Tibial nerve (tissue), 4 donors: ENCODE data around the gene LSM10. TPM values are rescaled to one million over a fixed set of nuclear protein-coding genes. Genes with fewer than 3 reads are reported as not detected.

Experiments used
- DNase-seq, 2 donors: peaks; one replicate each; pipeline ENCODE4 v3.0.0-alpha.2; 2019; ENCODE audit warnings: low spot score in 2 of 2
- H3K27ac ChIP-seq, 4 donors: fragments of 200-600 bp; sonication (generic) in 3 of 4; one replicate each; pipeline ENCODE4 v1.5.1; 2017 to 2019; ENCODE audit warnings: mild to moderate bottlenecking in 1 of 4
- H3K27me3 ChIP-seq, 2 donors: fragments of 200-600 bp; sonication (generic) in 1 of 2; one replicate each; pipeline versions ENCODE4 v1.5.1 to v1.6.0; 2017 to 2019
- H3K36me3 ChIP-seq, 3 donors: fragments of 200-600 bp; sonication (generic); one replicate each; pipeline ENCODE4 v1.5.1; 2018 to 2019
- H3K4me1 ChIP-seq, 4 donors: fragments of 200-600 bp; sonication (generic) in 3 of 4; one replicate each; pipeline ENCODE4 v1.5.1; 2017 to 2019
- H3K4me3 ChIP-seq, 4 donors: fragments of 200-600 bp; sonication (generic) in 3 of 4; one replicate each; pipeline ENCODE4 v1.5.1; 2017 to 2019; ENCODE audit warnings: mild to moderate bottlenecking in 1 of 4, moderate library complexity in 1 of 4
- H3K9me3 ChIP-seq, 4 donors: fragments of 200-600 bp; sonication (generic) in 3 of 4; one replicate each; pipeline ENCODE4 v1.5.1; 2017 to 2019
- EP300 ChIP-seq, 2 donors: sonication (generic); formaldehyde crosslinking; IDR thresholded peaks; one replicate each; pipeline ENCODE4 v1.6.1; 2017; ENCODE audit warnings: antibody characterized with exemption in 2 of 2, mild to moderate bottlenecking in 1 of 2
- POLR2A ChIP-seq, 2 donors: fragments of 450-650 bp; IDR thresholded peaks; one replicate each; pipeline ENCODE4 v1.6.1; 2017; ENCODE audit warnings: antibody characterized with exemption in 2 of 2, mild to moderate bottlenecking in 2 of 2, moderate library complexity in 2 of 2
- WGBS, 2 donors: methylation state at CpG; one replicate each; pipeline ENCODE4 v1.1.5; 2018; 5-methylcytosine and 5-hydroxymethylcytosine counted together
- total RNA-seq, 4 donors: library from RNA; depleted of rRNA; stranded (reverse); fragments of >200 nt; gene quantifications; one replicate each; pipeline ENCODE4 v1.1.0, GENCODE V29; 2016
- TF ChIP-seq, protein P1 (sequence below), 5 experiments: fragments of 200-600 bp in 3 of 5; fragments of 450-650 bp in 2 of 5; sonication (generic) in 3 of 5; IDR thresholded peaks; one replicate each; pipeline ENCODE4 v1.5.1; 2016 to 2019; ENCODE audit warnings: antibody characterized with exemption in 5 of 5, mild to moderate bottlenecking in 3 of 5, moderate library complexity in 2 of 5

Gene LSM10
- total RNA-seq, 4 donors from 2014 or later = 10.2 to 75.6 (median 34.7) TPM

- TF ChIP-seq, protein P1, sequence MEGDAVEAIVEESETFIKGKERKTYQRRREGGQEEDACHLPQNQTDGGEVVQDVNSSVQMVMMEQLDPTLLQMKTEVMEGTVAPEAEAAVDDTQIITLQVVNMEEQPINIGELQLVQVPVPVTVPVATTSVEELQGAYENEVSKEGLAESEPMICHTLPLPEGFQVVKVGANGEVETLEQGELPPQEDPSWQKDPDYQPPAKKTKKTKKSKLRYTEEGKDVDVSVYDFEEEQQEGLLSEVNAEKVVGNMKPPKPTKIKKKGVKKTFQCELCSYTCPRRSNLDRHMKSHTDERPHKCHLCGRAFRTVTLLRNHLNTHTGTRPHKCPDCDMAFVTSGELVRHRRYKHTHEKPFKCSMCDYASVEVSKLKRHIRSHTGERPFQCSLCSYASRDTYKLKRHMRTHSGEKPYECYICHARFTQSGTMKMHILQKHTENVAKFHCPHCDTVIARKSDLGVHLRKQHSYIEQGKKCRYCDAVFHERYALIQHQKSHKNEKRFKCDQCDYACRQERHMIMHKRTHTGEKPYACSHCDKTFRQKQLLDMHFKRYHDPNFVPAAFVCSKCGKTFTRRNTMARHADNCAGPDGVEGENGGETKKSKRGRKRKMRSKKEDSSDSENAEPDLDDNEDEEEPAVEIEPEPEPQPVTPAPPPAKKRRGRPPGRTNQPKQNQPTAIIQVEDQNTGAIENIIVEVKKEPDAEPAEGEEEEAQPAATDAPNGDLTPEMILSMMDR (IDR thresholded peaks at IDR 0.05) = no peak
- TF ChIP-seq EP300 (IDR thresholded peaks at IDR 0.05) (no peak), POLR2A (IDR thresholded peaks at IDR 0.05) (no peak)
- Histone ChIP-seq H3K4me1 (peaks cover 0 to 46% (median 36%) of the 10 kb centered on the region in 4 donors), H3K9me3 (no peaks in the 10 kb centered on the region), H3K27ac (peak overlapping the region; percentile 46 to 90 (median 74)), H3K4me3 (no peak overlapping the region), H3K36me3 (peaks cover 2 to 64% (median 11%) of the 10 kb centered on the region in 3 donors), H3K27me3 (no peaks in the 10 kb centered on the region)
- DNase-seq = no peak
- 49 to 57% methylated on average over 5 to 11 of the region's 16 CpGs for WGBS, 2 donors
Measured at GRCh38 chr1:36349839-36350238, 47.9 kb downstream of the LSM10 start.

DNA sequence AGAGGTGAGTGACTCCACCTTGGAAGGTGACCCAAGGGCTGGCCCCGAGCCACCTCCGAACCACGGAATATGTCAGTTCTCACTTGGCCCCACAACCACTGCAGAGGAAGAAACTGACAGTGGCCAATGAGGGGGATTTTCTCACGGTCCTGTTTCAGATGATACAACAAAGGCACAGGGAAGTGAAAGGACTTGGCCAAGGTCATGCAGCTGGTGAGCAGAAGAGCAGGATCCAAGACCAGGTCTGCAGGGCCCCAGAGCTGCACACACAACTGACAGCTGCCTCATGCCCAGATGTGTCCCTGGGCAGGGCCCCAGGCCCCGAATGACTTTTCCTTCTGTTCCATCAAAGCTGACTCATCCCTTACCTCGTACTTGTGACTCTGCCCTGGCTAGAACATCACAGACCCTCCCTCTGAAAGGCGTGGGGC, 48.5 kb downstream of the LSM10 start:
- Histone ChIP-seq H3K27me3 (no peaks in the 10 kb centered on the region), H3K9me3 (no peaks in the 10 kb centered on the region), H3K27ac (peak overlapping the region in 3 of 4 donors; percentile 65 to 90 (median 84)), H3K4me3 (no peak overlapping the region), H3K4me1 (peaks cover 0 to 46% (median 36%) of the 10 kb centered on the region in 4 donors), H3K36me3 (peaks cover 0 to 64% (median 5%) of the 10 kb centered on the region in 3 donors)
- 64 to 66% methylated on average over 7 of the region's 7 CpGs for WGBS, 2 donors
- DNase-seq = no peak
- TF ChIP-seq POLR2A (IDR thresholded peaks at IDR 0.05) = no peak
- TF ChIP-seq, protein P1 (IDR thresholded peaks at IDR 0.05) = no peak
- TF ChIP-seq EP300 (IDR thresholded peaks at IDR 0.05) = no peak

DNA sequence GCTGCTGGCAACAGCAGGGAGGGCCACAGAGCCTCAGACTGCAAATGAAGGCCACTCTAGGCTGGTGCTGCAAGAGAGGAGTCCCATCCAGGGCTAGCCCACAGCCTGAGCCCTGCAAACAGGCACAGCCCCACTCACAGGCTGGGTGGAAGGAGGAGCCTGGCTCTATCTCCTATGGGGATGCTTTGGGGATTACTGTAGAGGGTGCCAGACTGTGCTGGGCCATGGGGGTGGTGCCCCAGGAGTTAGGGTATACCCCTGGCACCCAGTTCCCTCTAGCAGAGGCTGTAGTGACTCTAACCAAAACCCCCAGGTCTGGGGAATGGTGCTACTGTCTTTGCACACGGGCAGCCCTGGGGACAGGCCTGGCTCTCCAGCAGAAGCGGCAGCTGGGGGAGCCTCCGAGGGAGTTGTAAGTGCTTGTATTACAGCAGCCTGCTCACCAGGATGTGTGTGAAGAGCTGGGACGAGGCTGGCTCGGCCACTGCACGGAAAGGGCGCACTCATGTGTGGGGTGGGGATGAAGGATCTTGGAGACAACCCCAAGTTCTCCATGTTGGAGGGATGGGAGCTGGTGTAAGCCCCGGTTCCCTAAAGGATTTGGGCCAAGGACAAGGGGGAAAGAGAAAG, 50.9 kb downstream of the LSM10 start:
- 84 to 86% methylated on average over 7 to 8 of the region's 8 CpGs for WGBS, 2 donors
- Histone ChIP-seq H3K4me1 (peaks cover 0 to 38% (median 28%) of the 10 kb centered on the region in 4 donors), H3K4me3 (no peak overlapping the region), H3K27ac (no peak overlapping the region), H3K27me3 (no peaks in the 10 kb centered on the region), H3K36me3 (peaks cover 0 to 75% (median 0%) of the 10 kb centered on the region in 3 donors), H3K9me3 (no peaks in the 10 kb centered on the region)
- no peak for TF ChIP-seq EP300 (IDR thresholded peaks at IDR 0.05)
- TF ChIP-seq, protein P1 (IDR thresholded peaks at IDR 0.05) = no peak
- no peak for TF ChIP-seq POLR2A (IDR thresholded peaks at IDR 0.05)
- no peak for DNase-seq

DNA sequence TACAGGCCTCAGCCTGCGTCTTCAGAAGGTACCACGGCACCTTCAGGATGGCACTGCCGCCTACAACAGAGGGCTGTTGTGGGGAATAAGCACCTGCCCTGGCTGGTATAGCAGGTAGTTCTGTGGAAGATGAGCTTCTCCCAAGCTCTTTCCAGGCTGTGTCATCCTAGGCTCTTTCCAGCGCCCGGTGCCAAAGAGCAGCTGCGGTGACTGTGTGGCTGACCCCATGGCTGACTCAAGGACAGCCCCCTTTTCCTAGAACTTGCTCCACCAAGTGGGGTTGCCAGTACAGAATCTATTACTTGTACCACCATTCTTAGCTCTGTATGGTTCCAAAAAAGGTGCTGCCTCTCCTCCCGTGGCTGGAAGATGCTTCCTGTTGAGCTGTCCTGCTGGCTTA, 52.4 kb downstream of the LSM10 start:
- peaks cover 0 to 86% (median 0%) of the 10 kb centered on the region in 3 donors for H3K36me3 ChIP-seq
- WGBS, 2 donors = 86 to 92% methylated on average over 6 to 7 of the region's 7 CpGs
- H3K27ac ChIP-seq = no peak overlapping the region
- H3K9me3 ChIP-seq = no peaks in the 10 kb centered on the region
- H3K4me3 ChIP-seq = no peak overlapping the region
- TF ChIP-seq, protein P1 (IDR thresholded peaks at IDR 0.05) = no peak
- no peak for TF ChIP-seq POLR2A (IDR thresholded peaks at IDR 0.05)
- no peak for TF ChIP-seq EP300 (IDR thresholded peaks at IDR 0.05)
- no peaks in the 10 kb centered on the region for H3K27me3 ChIP-seq
- peaks cover 0 to 22% (median 14%) of the 10 kb centered on the region in 4 donors for H3K4me1 ChIP-seq
- no peak for DNase-seq

GRCh38 chr1:36344395-36344680, 53.4 kb downstream of the LSM10 start:
- Histone ChIP-seq H3K9me3 (no peaks in the 10 kb centered on the region), H3K27me3 (no peaks in the 10 kb centered on the region), H3K4me1 (peaks cover 0 to 12% (median 4%) of the 10 kb centered on the region in 4 donors), H3K36me3 (peaks cover 0 to 90% (median 0%) of the 10 kb centered on the region in 3 donors), H3K27ac (no peak overlapping the region), H3K4me3 (no peak overlapping the region)
- TF ChIP-seq EP300 (IDR thresholded peaks at IDR 0.05) = no peak
- TF ChIP-seq POLR2A (IDR thresholded peaks at IDR 0.05) = no peak
- TF ChIP-seq, protein P1 (IDR thresholded peaks at IDR 0.05) = no peak
- 88 to 96% methylated on average over 8 of the region's 8 CpGs for WGBS, 2 donors
- DNase-seq = no peak
